WERI-Rb-1 (cell line): ENCODE measurements around the gene AATK.
A peak's percentile ranks its signal among the peaks of the same experiment; 100 is the strongest.

ENCODE experiments used
- DNase-seq: peaks from one replicate; pipeline ENCODE4 v3.0.0-alpha.2; 2020
- H3K27ac ChIP-seq: fragments of 250-450 bp; sonication (Bioruptor Pico); 2 replicates; pipeline ENCODE4 v1.5.1; 2020; ENCODE audit warnings: mild to moderate bottlenecking, moderate library complexity
- H3K27me3 ChIP-seq: fragments of 250-450 bp; sonication (Bioruptor Pico); 2 replicates; pipeline ENCODE4 v1.5.1; 2021; ENCODE audit warnings: mild to moderate bottlenecking, low read depth, moderate library complexity; ENCODE audit not compliant: insufficient read depth, severe bottlenecking
- H3K36me3 ChIP-seq: fragments of 250-450 bp; sonication (Bioruptor Pico); 2 replicates; pipeline ENCODE4 v1.5.1; 2020; ENCODE audit warnings: mild to moderate bottlenecking, moderate library complexity
- H3K4me3 ChIP-seq: 2 replicates; pipeline ENCODE4 v1.5.1; 2011; ENCODE audit warnings: low read depth, mild to moderate bottlenecking, control low read depth, low read length
- H3K9me3 ChIP-seq: fragments of 250-450 bp; sonication (Bioruptor Pico); 2 replicates; pipeline ENCODE4 v1.5.1; 2021; ENCODE audit warnings: mild to moderate bottlenecking, moderate library complexity; ENCODE audit not compliant: severe bottlenecking
- TF ChIP-seq, protein P1 (sequence below): IDR thresholded peaks from 2 replicates; pipeline ENCODE4 v1.5.1; 2011; ENCODE audit warnings: low read depth, mild to moderate bottlenecking, control low read depth, inconsistent platforms, low read length

Gene AATK, protein sequence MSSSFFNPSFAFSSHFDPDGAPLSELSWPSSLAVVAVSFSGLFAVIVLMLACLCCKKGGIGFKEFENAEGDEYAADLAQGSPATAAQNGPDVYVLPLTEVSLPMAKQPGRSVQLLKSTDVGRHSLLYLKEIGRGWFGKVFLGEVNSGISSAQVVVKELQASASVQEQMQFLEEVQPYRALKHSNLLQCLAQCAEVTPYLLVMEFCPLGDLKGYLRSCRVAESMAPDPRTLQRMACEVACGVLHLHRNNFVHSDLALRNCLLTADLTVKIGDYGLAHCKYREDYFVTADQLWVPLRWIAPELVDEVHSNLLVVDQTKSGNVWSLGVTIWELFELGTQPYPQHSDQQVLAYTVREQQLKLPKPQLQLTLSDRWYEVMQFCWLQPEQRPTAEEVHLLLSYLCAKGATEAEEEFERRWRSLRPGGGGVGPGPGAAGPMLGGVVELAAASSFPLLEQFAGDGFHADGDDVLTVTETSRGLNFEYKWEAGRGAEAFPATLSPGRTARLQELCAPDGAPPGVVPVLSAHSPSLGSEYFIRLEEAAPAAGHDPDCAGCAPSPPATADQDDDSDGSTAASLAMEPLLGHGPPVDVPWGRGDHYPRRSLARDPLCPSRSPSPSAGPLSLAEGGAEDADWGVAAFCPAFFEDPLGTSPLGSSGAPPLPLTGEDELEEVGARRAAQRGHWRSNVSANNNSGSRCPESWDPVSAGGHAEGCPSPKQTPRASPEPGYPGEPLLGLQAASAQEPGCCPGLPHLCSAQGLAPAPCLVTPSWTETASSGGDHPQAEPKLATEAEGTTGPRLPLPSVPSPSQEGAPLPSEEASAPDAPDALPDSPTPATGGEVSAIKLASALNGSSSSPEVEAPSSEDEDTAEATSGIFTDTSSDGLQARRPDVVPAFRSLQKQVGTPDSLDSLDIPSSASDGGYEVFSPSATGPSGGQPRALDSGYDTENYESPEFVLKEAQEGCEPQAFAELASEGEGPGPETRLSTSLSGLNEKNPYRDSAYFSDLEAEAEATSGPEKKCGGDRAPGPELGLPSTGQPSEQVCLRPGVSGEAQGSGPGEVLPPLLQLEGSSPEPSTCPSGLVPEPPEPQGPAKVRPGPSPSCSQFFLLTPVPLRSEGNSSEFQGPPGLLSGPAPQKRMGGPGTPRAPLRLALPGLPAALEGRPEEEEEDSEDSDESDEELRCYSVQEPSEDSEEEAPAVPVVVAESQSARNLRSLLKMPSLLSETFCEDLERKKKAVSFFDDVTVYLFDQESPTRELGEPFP (N-terminal part only)

DNA sequence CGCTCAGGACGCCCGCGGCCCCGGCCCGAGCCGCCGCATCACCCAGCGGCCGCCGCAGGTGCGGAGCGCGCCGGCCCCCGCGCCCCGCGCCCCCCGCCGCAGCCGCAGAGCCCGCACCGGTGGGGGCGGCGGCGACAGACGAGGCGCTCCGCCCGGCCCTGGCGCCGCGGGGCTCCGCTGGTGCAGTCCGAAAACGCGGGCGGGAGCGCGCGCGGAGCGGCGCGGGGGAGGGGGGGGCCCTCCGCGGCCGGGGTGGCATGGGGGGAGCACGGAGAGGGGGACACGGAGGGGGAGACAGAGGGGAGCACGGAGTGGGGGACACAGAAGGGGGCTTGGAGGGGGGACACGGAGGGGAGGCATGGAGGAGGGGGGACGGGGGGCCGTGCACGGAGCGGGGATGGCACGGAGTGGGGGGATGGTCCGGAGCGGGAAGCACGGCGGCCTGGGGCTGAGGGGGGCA is at the start of gene AATK:
Gene AATK (minus strand): TSS at position 189 of the 460 bp plus-strand sequence. CDS start 229 bp downstream, outside the sequence.
- no peak for DNase-seq
- Histone ChIP-seq H3K27me3 (no peaks in the 10 kb centered on the region), H3K4me3 (peak within 1 kb of the TSS; percentile 72), H3K9me3 (no peaks in the 10 kb centered on the region), H3K27ac (peak within 1 kb of the TSS; percentile 89), H3K36me3 (peaks cover 7% of the 10 kb centered on the region)
- TF ChIP-seq, protein P1, sequence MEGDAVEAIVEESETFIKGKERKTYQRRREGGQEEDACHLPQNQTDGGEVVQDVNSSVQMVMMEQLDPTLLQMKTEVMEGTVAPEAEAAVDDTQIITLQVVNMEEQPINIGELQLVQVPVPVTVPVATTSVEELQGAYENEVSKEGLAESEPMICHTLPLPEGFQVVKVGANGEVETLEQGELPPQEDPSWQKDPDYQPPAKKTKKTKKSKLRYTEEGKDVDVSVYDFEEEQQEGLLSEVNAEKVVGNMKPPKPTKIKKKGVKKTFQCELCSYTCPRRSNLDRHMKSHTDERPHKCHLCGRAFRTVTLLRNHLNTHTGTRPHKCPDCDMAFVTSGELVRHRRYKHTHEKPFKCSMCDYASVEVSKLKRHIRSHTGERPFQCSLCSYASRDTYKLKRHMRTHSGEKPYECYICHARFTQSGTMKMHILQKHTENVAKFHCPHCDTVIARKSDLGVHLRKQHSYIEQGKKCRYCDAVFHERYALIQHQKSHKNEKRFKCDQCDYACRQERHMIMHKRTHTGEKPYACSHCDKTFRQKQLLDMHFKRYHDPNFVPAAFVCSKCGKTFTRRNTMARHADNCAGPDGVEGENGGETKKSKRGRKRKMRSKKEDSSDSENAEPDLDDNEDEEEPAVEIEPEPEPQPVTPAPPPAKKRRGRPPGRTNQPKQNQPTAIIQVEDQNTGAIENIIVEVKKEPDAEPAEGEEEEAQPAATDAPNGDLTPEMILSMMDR, result no peak

DNA sequence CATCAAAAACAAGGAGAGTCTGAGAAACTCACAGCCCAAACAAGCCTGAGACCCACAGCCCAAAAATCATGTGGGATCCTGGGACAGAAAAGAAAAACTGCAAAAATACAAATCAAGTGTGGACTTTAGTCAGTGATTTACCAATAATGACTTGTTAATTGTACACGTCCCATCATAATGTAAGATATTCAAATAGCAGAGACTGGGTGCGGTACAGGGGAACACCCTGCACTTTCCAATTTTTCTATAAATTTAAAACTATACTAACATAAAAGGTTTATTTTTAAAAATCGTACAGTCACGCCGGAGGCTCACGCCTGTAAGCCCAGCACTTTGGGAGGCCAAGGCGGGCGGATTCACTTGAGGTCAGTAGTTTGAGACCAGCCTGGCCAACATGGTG is 48.0 kb upstream of the AATK start:
- Histone ChIP-seq H3K36me3 (peaks cover 67% of the 10 kb centered on the region), H3K9me3 (no peaks in the 10 kb centered on the region), H3K27me3 (no peaks in the 10 kb centered on the region), H3K4me3 (no peak overlapping the region), H3K27ac (no peak overlapping the region)
- TF ChIP-seq, protein P1, result no peak
- no peak for DNase-seq

DNA sequence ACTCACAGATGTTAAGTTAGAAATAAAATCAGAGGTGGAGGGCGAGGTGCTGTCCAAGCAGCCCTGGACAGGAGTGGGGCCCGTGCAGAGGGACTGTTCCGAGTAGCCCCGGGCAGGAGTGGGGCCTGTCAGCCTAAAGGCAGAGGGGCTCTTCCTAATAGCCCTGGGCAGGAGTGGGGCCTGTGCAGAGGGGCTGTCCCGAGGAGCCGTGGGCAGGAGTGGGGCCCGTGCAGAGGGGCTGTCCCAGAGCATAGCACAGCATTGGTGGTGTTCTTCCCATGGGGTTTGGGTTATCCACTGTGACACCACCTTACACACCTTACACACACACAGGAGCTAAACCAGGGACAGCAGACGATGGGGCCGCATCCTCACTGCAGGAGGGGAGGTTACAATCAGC is 46.3 kb upstream of the AATK start:
- DNase-seq, result no peak
- no peak overlapping the region for H3K27ac ChIP-seq
- H3K27me3 ChIP-seq, result no peaks in the 10 kb centered on the region
- TF ChIP-seq, protein P1, result no peak
- H3K9me3 ChIP-seq, result no peaks in the 10 kb centered on the region
- peaks cover 65% of the 10 kb centered on the region for H3K36me3 ChIP-seq
- no peak overlapping the region for H3K4me3 ChIP-seq

DNA sequence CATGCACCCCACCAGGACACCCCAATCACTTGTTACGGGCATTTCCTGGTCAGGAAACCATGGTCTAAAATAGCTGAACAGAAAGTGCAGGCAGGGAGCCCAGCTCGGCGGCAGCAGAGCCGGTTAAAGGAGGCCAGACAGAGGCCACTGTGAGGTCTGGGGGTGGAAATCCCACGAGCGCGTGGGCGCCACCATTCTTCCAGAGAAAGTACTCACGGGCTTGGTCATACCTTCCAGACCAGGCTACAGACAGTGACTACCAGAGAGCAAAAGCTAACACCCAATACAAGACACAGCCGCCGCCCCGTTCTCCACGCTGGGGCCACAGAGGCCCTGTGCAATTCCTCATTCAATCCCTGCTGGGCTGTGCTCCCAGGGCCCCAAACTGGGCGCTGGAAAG is 44.8 kb upstream of the AATK start:
- TF ChIP-seq, protein P1, result peak; percentile 20; the same call in 1 of the 2 replicates
- H3K4me3 ChIP-seq, result no peak overlapping the region
- no peaks in the 10 kb centered on the region for H3K27me3 ChIP-seq
- no peak for DNase-seq
- no peaks in the 10 kb centered on the region for H3K9me3 ChIP-seq
- H3K36me3 ChIP-seq, result peaks cover 65% of the 10 kb centered on the region
- H3K27ac ChIP-seq, result no peak overlapping the region

DNA sequence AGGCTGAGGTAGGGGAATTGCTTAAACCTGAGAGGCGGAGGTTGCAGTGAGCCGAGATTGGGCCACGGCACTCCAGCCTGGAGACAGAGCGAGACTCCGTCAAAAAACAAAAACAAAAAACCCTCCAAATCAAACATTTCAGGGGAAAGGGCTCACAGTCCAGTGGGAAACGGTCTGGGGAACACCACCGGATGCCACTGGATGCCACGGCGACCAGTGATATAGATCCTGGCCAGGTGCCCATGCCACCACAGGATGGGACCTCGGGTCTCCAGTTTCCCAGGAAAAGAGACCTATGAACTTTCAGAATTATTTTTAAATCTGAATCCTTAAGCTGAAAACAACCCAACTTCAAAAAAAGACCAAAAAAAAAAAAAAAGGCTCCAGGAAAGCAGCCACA is 44.4 kb upstream of the AATK start:
- peaks cover 66% of the 10 kb centered on the region for H3K36me3 ChIP-seq
- no peaks in the 10 kb centered on the region for H3K27me3 ChIP-seq
- no peak for DNase-seq
- no peaks in the 10 kb centered on the region for H3K9me3 ChIP-seq
- H3K27ac ChIP-seq, result no peak overlapping the region
- no peak overlapping the region for H3K4me3 ChIP-seq
- TF ChIP-seq, protein P1, result no peak
